GM06990 (cell line): ENCODE data around the gene BMP7.
"Not testable (repeated sequence)": the region's sequence is repeated elsewhere in the genome, so short reads cannot be mapped to it uniquely, and the experiment has no call there.

Experiments used
- DNase-seq: peaks from one replicate; pipeline ENCODE4 v3.0.0-alpha.2; 2011; ENCODE audit not compliant: insufficient read length; ENCODE audit errors: extremely low read depth
- H3K27me3 ChIP-seq: replicated peaks from 2 replicates; pipeline ENCODE4 v1.6.0; 2011; ENCODE audit warnings: low read length; ENCODE audit not compliant: control insufficient read depth, insufficient read depth
- H3K36me3 ChIP-seq: 2 replicates; pipeline ENCODE4 v1.5.1; 2011; ENCODE audit warnings: low read length; ENCODE audit not compliant: control insufficient read depth, insufficient read depth
- H3K4me3 ChIP-seq: replicated peaks from 2 replicates; pipeline ENCODE4 v1.5.1; 2011; ENCODE audit warnings: low read depth, mild to moderate bottlenecking, control low read depth, low read length
- CTCF ChIP-seq: IDR thresholded peaks from 2 replicates; pipeline ENCODE4 v1.5.1; 2011; ENCODE audit warnings: low read length, control low read depth, mild to moderate bottlenecking, inconsistent platforms; ENCODE audit not compliant: insufficient read depth, poor library complexity, severe bottlenecking

BMP7 gene

DNA sequence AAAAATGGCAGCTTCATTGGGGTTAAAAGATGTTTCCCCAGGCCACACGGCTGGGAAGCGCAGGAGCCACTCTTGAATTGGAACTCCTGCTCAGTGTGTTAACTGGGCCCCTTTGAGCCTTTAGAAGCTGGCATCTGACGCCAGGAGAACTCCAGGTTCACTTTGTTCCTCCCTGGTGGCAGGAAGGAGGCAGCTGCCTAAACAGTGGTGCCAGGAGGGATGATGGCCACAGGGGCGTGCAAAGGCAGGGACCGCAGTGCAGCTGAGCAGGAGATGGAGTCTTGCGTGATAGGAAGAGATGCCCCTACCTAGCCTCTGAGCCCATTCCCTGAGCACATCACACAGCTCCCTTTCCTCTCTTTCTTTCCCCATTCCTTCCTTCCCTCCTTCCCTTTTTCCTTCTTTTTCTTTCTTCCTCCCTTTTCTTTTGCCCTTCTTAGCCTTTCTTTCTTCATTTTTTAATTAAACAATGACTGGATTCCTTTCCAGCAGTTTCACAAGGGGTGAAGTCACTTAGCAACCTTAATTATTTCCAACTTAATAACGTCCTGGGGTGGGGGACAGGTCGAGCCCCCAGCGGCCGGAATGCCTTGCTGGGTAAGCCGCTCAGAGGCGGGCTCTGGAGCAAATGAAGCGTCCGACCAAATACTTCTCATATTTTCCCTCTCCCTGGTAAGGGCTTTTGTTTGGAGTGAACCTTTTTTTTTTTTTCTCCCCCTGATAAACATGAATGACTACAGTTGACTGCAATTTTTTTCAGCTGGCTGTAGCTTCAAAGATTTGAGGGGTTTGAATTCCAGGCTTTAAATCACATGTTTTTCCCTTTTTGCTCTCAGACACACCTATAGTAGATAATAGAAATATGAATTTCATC, 20.8 kb upstream of the BMP7 start:
- Histone ChIP-seq H3K36me3 (no peaks in the 10 kb centered on the region), H3K27me3 (peaks cover 1% of the 10 kb centered on the region), H3K4me3 (no peak overlapping the region)
- no peak for DNase-seq
- no peak for TF ChIP-seq CTCF

DNA sequence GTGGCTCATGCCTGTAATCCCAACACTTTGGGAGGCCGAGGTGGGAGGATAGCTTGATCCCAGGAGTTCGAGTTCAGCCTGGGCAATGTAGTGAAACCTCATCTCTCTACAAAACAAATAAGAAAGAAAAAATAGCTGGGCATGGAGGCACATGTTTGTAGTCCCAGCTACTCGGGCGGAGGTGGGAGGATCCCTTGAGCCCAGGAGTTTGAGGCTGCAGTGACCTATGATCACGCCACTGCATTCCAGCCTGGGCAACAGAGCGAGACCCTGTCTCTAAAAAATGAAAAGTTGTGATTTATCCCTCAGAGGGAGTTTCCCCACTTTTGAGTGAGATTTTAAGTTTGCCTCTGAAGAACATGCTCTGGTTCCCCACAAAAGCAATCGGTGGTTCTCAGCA, 17.4 kb upstream of the BMP7 start:
- Histone ChIP-seq H3K36me3 (no peaks in the 10 kb centered on the region), H3K27me3 (no peaks in the 10 kb centered on the region; the same call in 1 of the 2 replicates), H3K4me3 (no peak overlapping the region)
- no peak for DNase-seq
- TF ChIP-seq CTCF = no peak

DNA sequence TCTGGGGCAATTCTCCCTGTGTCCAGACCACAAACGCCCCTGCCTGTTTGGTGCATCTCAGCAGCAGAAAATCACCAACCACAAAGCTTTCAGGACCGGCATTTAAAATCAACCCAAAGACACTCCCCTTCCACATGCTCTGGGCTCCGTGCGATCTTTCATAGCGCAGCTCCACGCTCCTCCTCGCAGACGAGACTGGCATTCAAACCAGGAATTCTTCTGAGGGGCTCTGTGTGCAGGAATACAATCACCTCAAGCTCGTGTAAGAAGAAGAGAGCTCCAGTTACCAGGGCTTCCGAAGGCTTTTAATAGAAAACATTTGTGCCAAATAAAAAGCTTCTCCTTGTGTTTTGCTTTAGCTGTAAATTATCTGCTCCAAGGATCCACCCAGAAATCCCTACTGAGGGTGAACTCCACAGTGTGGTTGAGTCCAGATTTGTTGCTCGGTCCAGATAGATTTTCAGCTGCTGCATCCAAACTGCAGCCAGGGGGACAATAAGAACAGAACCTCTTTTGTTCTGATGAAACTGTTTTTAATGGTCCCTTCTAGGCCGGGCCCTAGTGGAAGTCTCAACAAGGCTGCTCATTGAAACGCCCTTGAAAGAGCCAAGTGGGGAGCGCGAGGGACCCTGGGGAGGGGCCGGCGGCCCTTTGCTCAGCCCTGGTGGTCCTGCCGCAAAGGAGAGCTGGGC, 16.4 kb upstream of the BMP7 start:
- H3K4me3 ChIP-seq = no peak overlapping the region
- TF ChIP-seq CTCF = no peak
- no peak for DNase-seq
- no peaks in the 10 kb centered on the region for H3K36me3 ChIP-seq
- H3K27me3 ChIP-seq = no peaks in the 10 kb centered on the region; the same call in 1 of the 2 replicates

DNA sequence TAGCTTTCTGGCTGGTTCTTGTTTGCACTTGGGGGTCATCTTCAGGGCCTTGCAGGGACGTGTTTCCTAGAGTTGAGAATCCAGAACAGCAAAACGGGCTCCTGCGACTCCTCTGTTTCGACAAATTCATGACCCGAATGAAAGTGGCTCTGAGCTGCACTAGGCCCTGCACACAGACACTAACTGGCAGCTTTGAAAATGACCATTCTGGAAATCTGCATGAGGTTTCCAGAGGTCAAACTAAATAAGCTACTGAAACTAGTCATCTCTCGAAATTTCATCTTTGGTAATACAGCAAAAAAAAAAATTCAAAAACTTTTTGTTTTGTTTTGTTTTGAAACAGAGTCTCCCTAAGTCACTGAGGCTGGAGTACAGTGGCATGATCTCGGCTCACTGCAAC, 15.5 kb upstream of the BMP7 start:
- no peak for TF ChIP-seq CTCF
- no peak for DNase-seq

DNA sequence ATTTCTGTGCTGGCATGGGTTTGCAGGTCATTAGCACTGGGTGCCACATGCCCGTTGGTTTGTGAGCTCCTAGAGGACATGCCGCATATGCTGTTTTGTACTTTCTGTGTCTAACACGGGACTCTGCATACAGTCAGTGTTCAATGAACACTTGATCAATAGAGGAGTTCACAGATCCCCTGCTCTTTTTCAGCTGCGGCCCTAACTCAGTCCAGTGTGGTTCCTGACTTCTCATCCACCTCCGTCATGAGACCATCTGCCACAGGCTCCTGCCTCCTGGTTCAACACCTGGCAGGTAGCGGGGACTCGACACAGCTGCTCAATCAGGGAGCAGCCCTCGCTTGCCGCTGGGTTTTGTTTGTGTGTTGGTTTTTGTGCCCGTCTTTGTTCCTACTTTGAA, 13.8 kb upstream of the BMP7 start:
- DNase-seq = no peak
- H3K36me3 ChIP-seq = no peaks in the 10 kb centered on the region
- H3K4me3 ChIP-seq = no peak overlapping the region
- H3K27me3 ChIP-seq = no peaks in the 10 kb centered on the region
- TF ChIP-seq CTCF = no peak

More for the DNA sequence above, 15.5 kb upstream of the BMP7 start:
- no peak overlapping the region for H3K4me3 ChIP-seq
- H3K27me3 ChIP-seq = no peaks in the 10 kb centered on the region
- H3K36me3 ChIP-seq = no peaks in the 10 kb centered on the region

DNA sequence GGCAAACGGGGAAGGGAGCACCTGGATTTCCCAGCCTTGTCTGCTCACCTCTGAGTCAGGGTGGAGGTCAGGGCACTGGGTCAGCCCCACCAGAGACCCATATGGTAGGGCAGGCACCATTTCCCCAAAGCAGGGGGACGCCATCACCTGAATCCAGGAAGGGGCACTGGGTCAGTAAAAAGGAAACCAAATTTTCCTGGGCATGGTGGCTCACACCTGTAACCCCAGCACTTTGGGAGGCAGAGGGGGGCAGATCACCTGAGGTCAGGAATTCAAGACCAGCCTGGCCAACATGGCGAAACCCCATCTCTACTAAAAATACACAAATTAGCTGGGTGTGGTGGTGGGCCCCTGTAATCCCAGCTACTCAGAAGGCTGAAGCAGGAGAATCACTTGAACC, 13.1 kb upstream of the BMP7 start:
- H3K4me3 ChIP-seq, H3K27me3 ChIP-seq, DNase-seq, H3K36me3 ChIP-seq: not testable (repeated sequence)
